ENCODE measurements around the gene PGP. TPM values are rescaled to one million over a fixed set of nuclear protein-coding genes. Genes with fewer than 3 reads are reported as not detected.
"Not testable (repeated sequence)": the region's sequence is repeated elsewhere in the genome, so short reads cannot be mapped to it uniquely, and the experiment has no call there.

Gene PGP
- total and polyA plus RNA-seq, 2 of the 4 experiments (the other 2 are of a cell fraction) = 4.1 to 9.4 TPM

DNA sequence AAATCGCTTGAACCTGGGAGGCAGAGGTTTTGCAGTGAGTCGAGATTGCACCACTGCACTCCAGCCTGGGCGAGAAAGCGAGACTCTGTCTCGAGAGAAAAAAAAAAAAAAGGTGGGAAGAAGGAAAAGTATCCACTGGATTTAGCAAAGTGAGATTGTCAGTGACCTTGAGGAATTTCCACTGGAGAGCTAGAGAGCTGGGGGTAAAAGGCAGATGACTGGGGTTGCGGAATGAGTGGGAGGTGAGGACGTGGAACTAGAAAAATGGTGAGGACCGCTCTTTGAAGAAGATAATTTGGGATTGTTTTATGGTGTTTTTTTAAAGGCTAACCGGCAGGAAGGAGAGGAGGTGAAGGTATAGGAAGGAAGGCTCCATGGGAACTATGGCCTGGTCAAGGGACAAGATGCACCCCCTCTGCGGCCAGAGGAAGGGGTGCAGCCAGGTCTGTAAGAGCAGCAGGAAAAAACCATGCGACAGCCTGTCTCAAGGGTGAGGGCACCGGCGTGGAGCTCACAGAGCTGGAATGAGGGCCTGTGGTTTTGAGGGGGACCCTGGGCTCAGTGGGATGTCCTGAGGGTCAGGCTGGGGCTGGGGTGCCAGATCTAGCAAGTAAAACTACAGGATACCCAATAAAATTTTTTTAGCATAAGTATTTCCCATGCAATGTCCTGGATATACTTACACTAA, 10.1 kb downstream of the PGP start:
- peak overlapping the region; percentile 88 for H4K5ac ChIP-seq (ENCODE audit: low read depth, low read length)
- H3K36me3 ChIP-seq (ENCODE audit: control insufficient read depth, insufficient read depth, low read length) = peaks cover 23% of the 10 kb centered on the region; the same call in 1 of the 2 replicates
- no peak overlapping the region for H2BK15ac ChIP-seq (ENCODE audit: low read depth, low read length)
- ATAC-seq (ENCODE audit: low read depth) = no peak
- H3K27ac ChIP-seq (ENCODE audit: insufficient read depth, low read length) = peak overlapping the region; percentile 83
- peaks cover 5% of the 10 kb centered on the region; the same call in 1 of the 2 replicates for H4K20me1 ChIP-seq (ENCODE audit: insufficient read depth, low read length)
- no peak for DNase-seq
- intact Hi-C loops (cut with micrococcal nuclease) (no loop called here), in situ Hi-C loops (cut with MboI; ENCODE audit: low sequenced_read_pairs) (no loop called here), dilution Hi-C loops (cut with HindIII; ENCODE audit: low sequenced_read_pairs, unreplicated experiment) (no loop called here)
- H2BK20ac ChIP-seq (ENCODE audit: low read depth, low read length) = no peak overlapping the region
- H3K9me1 ChIP-seq (ENCODE audit: insufficient read depth, low read length) = peaks cover 6% of the 10 kb centered on the region; the same call in 1 of the 2 replicates
- peak overlapping the region; percentile 88 for H2AK9ac ChIP-seq (replicated peaks; ENCODE audit: low read depth, low read length, poor library complexity)
- H4K8ac ChIP-seq (ENCODE audit: low read depth in 2 of 2, low read length in 2 of 2) = peak overlapping the region; percentile 91 to 98
- H3K9me3 ChIP-seq (ENCODE audit: control insufficient read depth, insufficient read depth, low read length) = no peaks in the 10 kb centered on the region
- H2AFZ ChIP-seq (replicated peaks; ENCODE audit: low read length, poor library complexity) = peak overlapping the region; percentile 100
- TF ChIP-seq CTCF (conservative IDR thresholded peaks at IDR 0.05; ENCODE audit: low read depth, low read length) = no peak
- peak; percentile 0; the same call in 1 of the 2 replicates for TF ChIP-seq MAZ (IDR thresholded peaks at IDR 0.05; ENCODE audit: borderline replicate concordance, low read depth, low read length)
- H3K23ac ChIP-seq (ENCODE audit: low read depth, low read length) = no peak overlapping the region
- H3K9ac ChIP-seq (ENCODE audit: low read depth, low read length) = peak overlapping the region; percentile 74
- no peak overlapping the region for H2BK5ac ChIP-seq (ENCODE audit: low read depth, low read length, poor library complexity, severe bottlenecking)
- peak overlapping the region; percentile 5; the same call in 1 of the 2 replicates for H4K91ac ChIP-seq (ENCODE audit: insufficient read depth, low read depth, low read length)
- H3K4ac ChIP-seq (ENCODE audit: low read depth, low read length) = peak overlapping the region; percentile 62
- no peak overlapping the region; the same call in 1 of the 2 replicates for H2BK120ac ChIP-seq (ENCODE audit: low read depth, low read length)
- CTCF ChIA-PET = interaction anchor here (0.6 kb wide), 1 partner anchor 182 kb away, joined by 3 read pairs; no protein-coding TSS in a partner anchor
- no TSS peak for BruUV-seq (replicated peaks)
- H3K4me2 ChIP-seq (ENCODE audit: low read depth, low read length) = peak overlapping the region; percentile 80
- H3K27me3 ChIP-seq (ENCODE audit: control insufficient read depth, insufficient read depth, low read length) = peaks cover 11% of the 10 kb centered on the region
- peaks cover 7% of the 10 kb centered on the region for H3K4me1 ChIP-seq (ENCODE audit: control insufficient read depth, insufficient read depth, low read length)
- H3K14ac ChIP-seq (replicated peaks; ENCODE audit: low read depth, low read length) = no peak overlapping the region
- H3K56ac ChIP-seq (ENCODE audit: extremely low read depth, insufficient read depth, low read length) = no peak overlapping the region; the same call in 1 of the 2 replicates
- H3K4me3 ChIP-seq (ENCODE audit: insufficient read depth, low read depth, low read length) = peak overlapping the region; percentile 92
- peak overlapping the region; percentile 70; the same call in 1 of the 2 replicates for H2AK5ac ChIP-seq (ENCODE audit: low read depth, low read length)
- H3K79me1 ChIP-seq (ENCODE audit: low read depth in 1 of 2, low read length in 2 of 2) = peaks cover 13 to 24% of the 10 kb centered on the region in 2 experiments
- POLR2A ChIA-PET (ENCODE audit: unreplicated experiment) = no interaction called here
- 87 to 100% methylated on average over 2 to 6 of the region's 13 CpGs for WGBS, 2 experiments (ENCODE audit: extremely low coverage in 2 of 2, insufficient read length in 1 of 2)
- H3K18ac ChIP-seq (ENCODE audit: low read depth, low read length) = no peak overlapping the region

DNA sequence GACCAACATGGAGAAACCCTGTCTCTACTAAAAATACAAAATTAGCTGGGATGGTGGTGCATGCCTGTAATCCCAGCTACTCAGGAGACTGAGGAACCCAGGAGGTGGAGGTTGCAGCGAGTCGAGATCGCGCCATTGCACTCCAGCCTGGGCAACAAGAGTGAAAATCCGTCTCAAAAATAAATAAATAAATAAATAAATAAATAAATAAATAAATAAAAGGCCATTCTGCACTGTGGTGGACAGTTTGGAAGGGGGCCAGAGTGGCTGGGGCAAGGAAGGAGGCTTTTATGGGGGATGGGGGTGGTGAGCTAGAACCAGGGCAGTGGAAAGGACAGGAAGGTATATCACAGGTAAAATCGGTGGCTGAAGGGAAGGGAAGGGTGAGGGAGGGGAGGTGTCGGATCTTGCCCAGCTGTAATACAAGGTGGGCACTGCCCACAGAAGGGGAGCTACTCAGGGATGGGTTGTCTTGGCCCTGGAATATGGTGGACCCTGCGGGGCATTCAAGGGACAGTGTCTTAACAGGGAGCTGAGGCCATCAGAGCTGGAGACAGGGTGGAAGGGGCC, 11.4 kb downstream of the PGP start:
- DNase-seq; H4K8ac ChIP-seq (ENCODE audit: low read depth in 2 of 2, low read length in 2 of 2); H4K91ac ChIP-seq (ENCODE audit: insufficient read depth, low read depth, low read length); BruUV-seq (replicated peaks); H2AFZ ChIP-seq (replicated peaks; ENCODE audit: low read length, poor library complexity); ATAC-seq (ENCODE audit: low read depth); H3K4ac ChIP-seq (ENCODE audit: low read depth, low read length); H2AK9ac ChIP-seq (replicated peaks; ENCODE audit: low read depth, low read length, poor library complexity); H3K4me2 ChIP-seq (ENCODE audit: low read depth, low read length); H3K56ac ChIP-seq (ENCODE audit: extremely low read depth, insufficient read depth, low read length); H3K27ac ChIP-seq (ENCODE audit: insufficient read depth, low read length); H3K18ac ChIP-seq (ENCODE audit: low read depth, low read length); H3K9me3 ChIP-seq (ENCODE audit: control insufficient read depth, insufficient read depth, low read length); H2BK15ac ChIP-seq (ENCODE audit: low read depth, low read length); H2BK5ac ChIP-seq (ENCODE audit: low read depth, low read length, poor library complexity, severe bottlenecking); intact Hi-C loops (cut with micrococcal nuclease); H3K9me1 ChIP-seq (ENCODE audit: insufficient read depth, low read length); H2BK120ac ChIP-seq (ENCODE audit: low read depth, low read length); H3K4me3 ChIP-seq (ENCODE audit: insufficient read depth, low read depth, low read length); H2AK5ac ChIP-seq (ENCODE audit: low read depth, low read length); H4K5ac ChIP-seq (ENCODE audit: low read depth, low read length); H3K4me1 ChIP-seq (ENCODE audit: control insufficient read depth, insufficient read depth, low read length); POLR2A ChIA-PET (ENCODE audit: unreplicated experiment); dilution Hi-C loops (cut with HindIII; ENCODE audit: low sequenced_read_pairs, unreplicated experiment); H2BK20ac ChIP-seq (ENCODE audit: low read depth, low read length); H3K9ac ChIP-seq (ENCODE audit: low read depth, low read length); H3K23ac ChIP-seq (ENCODE audit: low read depth, low read length); H4K20me1 ChIP-seq (ENCODE audit: insufficient read depth, low read length); in situ Hi-C loops (cut with MboI; ENCODE audit: low sequenced_read_pairs); H3K14ac ChIP-seq (replicated peaks; ENCODE audit: low read depth, low read length); CTCF ChIA-PET: not testable (repeated sequence)
- Histone ChIP-seq H3K27me3 (ENCODE audit: control insufficient read depth, insufficient read depth, low read length) (peaks cover 24% of the 10 kb centered on the region), H3K79me1 (ENCODE audit: low read depth in 1 of 2, low read length in 2 of 2) (peaks cover 13 to 24% of the 10 kb centered on the region in 2 experiments), H3K36me3 (ENCODE audit: control insufficient read depth, insufficient read depth, low read length) (peaks cover 15% of the 10 kb centered on the region; the same call in 1 of the 2 replicates)
- 100% methylated on average over 2 of the region's 8 CpGs; no CpG with 5 or more reads in 1 of the 2 experiments for WGBS, 2 experiments (ENCODE audit: extremely low coverage in 2 of 2, insufficient read length in 1 of 2)
